AG04449 (cell line): Measurements from ENCODE around the gene YBX3.

ENCODE experiments used
- CTCF ChIA-PET: fragments of 350-600 bp; formaldehyde crosslinking; extraction: SDS; loops from one replicate; lab custom pipeline; 2021; ENCODE audit warnings: antibody characterized with exemption; lab: Yijun Ruan, JAX
- POLR2A ChIA-PET: fragments of 400-600, 350-600 bp; formaldehyde crosslinking; extraction: SDS; loops from one replicate; lab custom pipeline; 2020; ENCODE audit warnings: antibody characterized with exemption, inconsistent platforms; lab: Yijun Ruan, JAX
- DNase-seq: peaks from one replicate; pipeline ENCODE4 v3.0.0-alpha.2; 2010; ENCODE audit warnings: low read depth, low spot score
- H3K4me3 ChIP-seq: 2 replicates; pipeline ENCODE4 v1.5.1; 2011; ENCODE audit warnings: low read depth, mild to moderate bottlenecking, control low read depth, low read length
- TF ChIP-seq, protein P1 (sequence below): IDR thresholded peaks from one replicate; pipeline ENCODE4 v1.5.1; 2011; ENCODE audit warnings: mild to moderate bottlenecking, moderate library complexity, low read length, control low read depth, inconsistent platforms; ENCODE audit not compliant: insufficient read depth; ENCODE audit errors: missing control alignments

Gene YBX3

GRCh38 chr12:10737249-10737648, 14.1 kb upstream of the YBX3 start:
- CTCF ChIA-PET, result interaction anchor here (1.0 to 2.0 kb wide), 2 partner anchors 12 kb away, joined by 3 to 11 read pairs; no protein-coding TSS in a partner anchor

GRCh38 chr12:10736463-10736862, 13.3 kb upstream of the YBX3 start:
- no peak for DNase-seq
- CTCF ChIA-PET, result interaction anchor here (1.0 to 2.0 kb wide), 2 partner anchors 12 to 13 kb away, joined by 3 to 11 read pairs; no protein-coding TSS in a partner anchor
- POLR2A ChIA-PET, result no interaction called here
- TF ChIP-seq, protein P1, sequence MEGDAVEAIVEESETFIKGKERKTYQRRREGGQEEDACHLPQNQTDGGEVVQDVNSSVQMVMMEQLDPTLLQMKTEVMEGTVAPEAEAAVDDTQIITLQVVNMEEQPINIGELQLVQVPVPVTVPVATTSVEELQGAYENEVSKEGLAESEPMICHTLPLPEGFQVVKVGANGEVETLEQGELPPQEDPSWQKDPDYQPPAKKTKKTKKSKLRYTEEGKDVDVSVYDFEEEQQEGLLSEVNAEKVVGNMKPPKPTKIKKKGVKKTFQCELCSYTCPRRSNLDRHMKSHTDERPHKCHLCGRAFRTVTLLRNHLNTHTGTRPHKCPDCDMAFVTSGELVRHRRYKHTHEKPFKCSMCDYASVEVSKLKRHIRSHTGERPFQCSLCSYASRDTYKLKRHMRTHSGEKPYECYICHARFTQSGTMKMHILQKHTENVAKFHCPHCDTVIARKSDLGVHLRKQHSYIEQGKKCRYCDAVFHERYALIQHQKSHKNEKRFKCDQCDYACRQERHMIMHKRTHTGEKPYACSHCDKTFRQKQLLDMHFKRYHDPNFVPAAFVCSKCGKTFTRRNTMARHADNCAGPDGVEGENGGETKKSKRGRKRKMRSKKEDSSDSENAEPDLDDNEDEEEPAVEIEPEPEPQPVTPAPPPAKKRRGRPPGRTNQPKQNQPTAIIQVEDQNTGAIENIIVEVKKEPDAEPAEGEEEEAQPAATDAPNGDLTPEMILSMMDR, result no peak
- no peak overlapping the region for H3K4me3 ChIP-seq

More at GRCh38 chr12:10737249-10737648, 14.1 kb upstream of the YBX3 start:
- DNase-seq, result no peak
- TF ChIP-seq, protein P1, result no peak
- H3K4me3 ChIP-seq, result no peak overlapping the region
- POLR2A ChIA-PET, result no interaction called here

GRCh38 chr12:10735428-10735827, 12.3 kb upstream of the YBX3 start:
- ChIA-PET POLR2A (no interaction called here), CTCF (interaction anchor here (1.2 kb wide), 1 partner anchor 15 kb away, joined by 3 read pairs; no protein-coding TSS in a partner anchor)
- no peak overlapping the region for H3K4me3 ChIP-seq
- TF ChIP-seq, protein P1, result no peak
- no peak for DNase-seq

- ChIA-PET POLR2A (no interaction called here), CTCF (interaction anchor here (1.6 kb wide), 1 partner anchor 17 kb away, joined by 13 read pairs; no protein-coding TSS in a partner anchor)
- TF ChIP-seq, protein P1, result no peak
- no peak overlapping the region for H3K4me3 ChIP-seq
- DNase-seq, result no peak
Observed at GRCh38 chr12:10732549-10732948, 9.4 kb upstream of the YBX3 start.

- no peak overlapping the region for H3K4me3 ChIP-seq
- CTCF ChIA-PET, result interaction anchor here (1.6 kb wide), 1 partner anchor 18 kb away, joined by 13 read pairs; no protein-coding TSS in a partner anchor
- TF ChIP-seq, protein P1, result no peak
- POLR2A ChIA-PET, result no interaction called here
- DNase-seq, result no peak
Observed at GRCh38 chr12:10732066-10732465, 8.9 kb upstream of the YBX3 start.

GRCh38 chr12:10730559-10730958, 7.4 kb upstream of the YBX3 start:
- no peak for DNase-seq
- H3K4me3 ChIP-seq, result no peak overlapping the region
- ChIA-PET CTCF (interaction anchor here (1.0 kb wide), 1 partner anchor 20 kb away, joined by 3 read pairs; no protein-coding TSS in a partner anchor), POLR2A (no interaction called here)
- TF ChIP-seq, protein P1, result no peak
